A549 (cell line): ENCODE results near the gene ASPHD2.

Source experiments
- CTCF ChIP-seq: fragments of >200 bp; sonication (Bioruptor Twin); formaldehyde crosslinking; IDR thresholded peaks from 3 replicates; pipeline ENCODE4 v1.5.1; 2016
- NFE2L2 ChIP-seq: fragments of 150-350 bp; conservative IDR thresholded peaks from 2 replicates; pipeline ENCODE4 v1.6.1; 2014; ENCODE audit warnings: low read length
- TF ChIP-seq, protein P1 (sequence below): IDR thresholded peaks from 2 replicates; pipeline ENCODE4 v1.6.1; 2012

DNA sequence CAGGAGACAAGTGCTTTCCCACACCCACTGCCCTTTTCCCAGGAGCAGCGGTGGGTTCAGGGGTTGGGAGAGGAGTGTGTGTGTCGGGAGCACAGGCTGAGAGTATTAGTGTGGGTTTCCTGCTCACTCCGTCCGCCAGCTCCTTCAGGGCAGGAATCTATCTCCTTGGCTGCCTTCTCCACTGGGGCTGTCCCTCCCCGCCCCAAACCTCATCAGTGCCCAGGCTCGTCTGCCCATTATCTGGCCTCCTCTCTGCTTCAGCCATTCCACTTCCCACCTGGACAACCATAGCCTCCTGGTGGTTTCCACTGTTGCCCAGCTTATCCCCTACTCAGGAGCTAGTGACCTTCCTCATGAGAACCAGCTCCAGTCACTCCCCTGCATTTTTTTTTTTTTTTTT, 19.9 kb downstream of the ASPHD2 start:
- TF ChIP-seq NFE2L2 (no peak), CTCF (no peak)
- TF ChIP-seq, protein P1, sequence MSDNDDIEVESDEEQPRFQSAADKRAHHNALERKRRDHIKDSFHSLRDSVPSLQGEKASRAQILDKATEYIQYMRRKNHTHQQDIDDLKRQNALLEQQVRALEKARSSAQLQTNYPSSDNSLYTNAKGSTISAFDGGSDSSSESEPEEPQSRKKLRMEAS, result no peak
